IPS-NIHi11 (cell line): Measurements from ENCODE around the gene GASK1A.
"Not testable (repeated sequence)": the region's sequence is repeated elsewhere in the genome, so short reads cannot be mapped to it uniquely, and the experiment has no call there.

Experiments used
- DNase-seq: peaks from one replicate; pipeline ENCODE4 v3.0.0; 2012; ENCODE audit warnings: mixed read lengths, low spot score

Gene GASK1A

GRCh38 chr3:43031889-43032545, 52.9 kb downstream of the GASK1A start:
- DNase-seq = no peak

- DNase-seq = no peak
Observed at GRCh38 chr3:43032646-43033628, 53.8 kb downstream of the GASK1A start.

GRCh38 chr3:43034200-43034599, 55.1 kb downstream of the GASK1A start:
- no peak for DNase-seq

- DNase-seq = no peak
Observed at GRCh38 chr3:43034911-43035310, 55.8 kb downstream of the GASK1A start.

GRCh38 chr3:43035801-43036365, 56.8 kb downstream of the GASK1A start:
- DNase-seq = no peak

GRCh38 chr3:43036621-43037423, 57.7 kb downstream of the GASK1A start:
- no peak for DNase-seq

- no peak for DNase-seq
Observed at GRCh38 chr3:43038010-43038409, 58.9 kb downstream of the GASK1A start.

GRCh38 chr3:43041517-43041916, 62.4 kb downstream of the GASK1A start:
- DNase-seq = no peak

GRCh38 chr3:43043071-43043766, 64.1 kb downstream of the GASK1A start:
- no peak for DNase-seq

GRCh38 chr3:43043793-43044192, 64.7 kb downstream of the GASK1A start:
- DNase-seq = no peak

- not testable (repeated sequence) for DNase-seq
Observed at GRCh38 chr3:43045079-43045478, 66.0 kb downstream of the GASK1A start.

GRCh38 chr3:43046583-43046982, 67.5 kb downstream of the GASK1A start:
- DNase-seq = no peak

GRCh38 chr3:43048470-43048869, 69.4 kb downstream of the GASK1A start:
- no peak for DNase-seq

GRCh38 chr3:43053291-43053690, 74.2 kb downstream of the GASK1A start:
- no peak for DNase-seq

- no peak for DNase-seq
Observed at GRCh38 chr3:43054754-43055153, 75.6 kb downstream of the GASK1A start.

- no peak for DNase-seq
Observed at GRCh38 chr3:43055393-43055792, 76.3 kb downstream of the GASK1A start.

GRCh38 chr3:43055806-43056770, 77.0 kb downstream of the GASK1A start:
- no peak for DNase-seq

- DNase-seq = no peak
Observed at GRCh38 chr3:43059456-43059855, 80.3 kb downstream of the GASK1A start.

- DNase-seq = no peak
Observed at GRCh38 chr3:43061101-43061895, 82.2 kb downstream of the GASK1A start.
